OCI-LY1 (cell line): ENCODE measurements around the gene CD300LG.

Source experiments
- H2AFZ ChIP-seq: fragments of 200-600 bp; sonication (generic), shearing (Covaris generic); 2 replicates; pipeline ENCODE4 v1.6.0; 2014; ENCODE audit warnings: antibody characterized with exemption, mild to moderate bottlenecking, low read length
- H3F3A ChIP-seq: fragments of 200-600 bp; sonication (generic), shearing (Covaris generic); 2 replicates; pipeline ENCODE4 v1.6.0; 2014; ENCODE audit warnings: mild to moderate bottlenecking, antibody characterized with exemption, low read length, moderate library complexity; ENCODE audit not compliant: insufficient read depth
- H3K27ac ChIP-seq: fragments of 200-600 bp; sonication (generic); 2 replicates; pipeline ENCODE4 v1.5.1; 2014; ENCODE audit warnings: low read length, mixed run types, mild to moderate bottlenecking, low read depth; ENCODE audit not compliant: poor library complexity, severe bottlenecking
- H3K27me3 ChIP-seq: fragments of 200-600 bp; sonication (generic); 2 replicates; pipeline ENCODE4 v1.6.0; 2014; ENCODE audit warnings: antibody characterized with exemption, mild to moderate bottlenecking, low read length, moderate library complexity; ENCODE audit not compliant: insufficient read depth
- H3K36me3 ChIP-seq: fragments of 200-600 bp; sonication (generic); 2 replicates; pipeline ENCODE4 v1.6.1; 2014; ENCODE audit warnings: mild to moderate bottlenecking, antibody characterized with exemption, low read length, moderate library complexity, mixed read lengths; ENCODE audit not compliant: insufficient read depth
- H3K4me1 ChIP-seq: fragments of 200-600 bp; sonication (generic); 2 replicates; pipeline ENCODE4 v1.5.1; 2014; ENCODE audit warnings: mild to moderate bottlenecking, low read length, moderate library complexity; ENCODE audit not compliant: insufficient read depth, severe bottlenecking
- H3K4me2 ChIP-seq: fragments of 200-600 bp; sonication (generic), shearing (Covaris generic); 2 replicates; pipeline ENCODE4 v1.6.1; 2014; ENCODE audit warnings: low read length
- H3K4me3 ChIP-seq: fragments of 200-600 bp; sonication (generic); 2 replicates; pipeline ENCODE4 v1.5.1; 2014; ENCODE audit warnings: low read length, low read depth, mild to moderate bottlenecking, mixed read lengths; ENCODE audit not compliant: poor library complexity, severe bottlenecking
- H3K79me2 ChIP-seq: fragments of 200-600 bp; shearing (Covaris generic); 2 replicates; pipeline ENCODE4 v1.6.1; 2016; ENCODE audit warnings: mixed run types, low read length, mixed read lengths; ENCODE audit not compliant: insufficient read depth
- H3K9ac ChIP-seq: fragments of 200-600 bp; sonication (generic), shearing (Covaris generic); 2 replicates; pipeline ENCODE4 v1.6.1; 2014; ENCODE audit warnings: mild to moderate bottlenecking, low read length, mixed read lengths
- H3K9me2 ChIP-seq: fragments of 200-600 bp; sonication (generic), shearing (Covaris generic); 2 replicates; pipeline ENCODE4 v1.6.1; 2014; ENCODE audit warnings: low read depth, mild to moderate bottlenecking, low read length, mixed read lengths
- H3K9me3 ChIP-seq: fragments of 200-600 bp; shearing (Covaris generic); 2 replicates; pipeline ENCODE4 v1.6.1; 2014; ENCODE audit warnings: low read length, mixed read lengths
- H4K20me1 ChIP-seq: fragments of 200-600 bp; sonication (generic), shearing (Covaris generic); 2 replicates; pipeline ENCODE4 v1.6.0; 2016; ENCODE audit warnings: mild to moderate bottlenecking, low read length; ENCODE audit not compliant: insufficient read depth
- CTCF ChIP-seq: fragments of 200-600 bp; sonication (generic), shearing (Covaris generic); IDR thresholded peaks from 2 replicates; pipeline ENCODE4 v1.5.1; 2017; ENCODE audit warnings: mild to moderate bottlenecking, antibody characterized with exemption, low read length, moderate library complexity, mixed read lengths
- EZH2 ChIP-seq: fragments of 200-600 bp; sonication (generic), shearing (Covaris generic); IDR thresholded peaks from 2 replicates; pipeline ENCODE4 v1.8.0; 2017; ENCODE audit warnings: borderline replicate concordance, mixed run types, mild to moderate bottlenecking, antibody characterized with exemption, low read length, moderate library complexity, mixed read lengths

CD300LG gene

GRCh38 chr17:43853546-43853945 is 6.6 kb downstream of the CD300LG start:
- Histone ChIP-seq H3K9me2 (no peaks in the 10 kb centered on the region), H3K9ac (no peak overlapping the region), H3F3A (no peaks in the 10 kb centered on the region), H3K4me2 (no peak overlapping the region), H3K27me3 (peaks cover 12% of the 10 kb centered on the region), H3K4me3 (no peak overlapping the region), H3K36me3 (no peaks in the 10 kb centered on the region), H3K27ac (no peak overlapping the region), H3K9me3 (no peaks in the 10 kb centered on the region), H4K20me1 (no peaks in the 10 kb centered on the region), H3K79me2 (no peaks in the 10 kb centered on the region), H2AFZ (no peak overlapping the region), H3K4me1 (no peaks in the 10 kb centered on the region)
- TF ChIP-seq EZH2: no peak
- TF ChIP-seq CTCF: no peak

- H3K27ac ChIP-seq: no peak overlapping the region
- H3K4me2 ChIP-seq: no peak overlapping the region
- H2AFZ ChIP-seq: no peak overlapping the region
- H4K20me1 ChIP-seq: no peaks in the 10 kb centered on the region
- no peaks in the 10 kb centered on the region for H3K9me3 ChIP-seq
- no peak overlapping the region for H3K9ac ChIP-seq
- no peak overlapping the region for H3K4me3 ChIP-seq
- H3K9me2 ChIP-seq: no peaks in the 10 kb centered on the region
- H3K79me2 ChIP-seq: no peaks in the 10 kb centered on the region
- H3K27me3 ChIP-seq: peaks cover 12% of the 10 kb centered on the region
- TF ChIP-seq CTCF (no peak), EZH2 (no peak)
- H3K4me1 ChIP-seq: no peaks in the 10 kb centered on the region
- no peaks in the 10 kb centered on the region for H3F3A ChIP-seq
- no peaks in the 10 kb centered on the region for H3K36me3 ChIP-seq
Observed at GRCh38 chr17:43854498-43854897, 7.5 kb downstream of the CD300LG start.

GRCh38 chr17:43855061-43855460 is 8.1 kb downstream of the CD300LG start:
- Histone ChIP-seq H4K20me1 (no peaks in the 10 kb centered on the region), H3K79me2 (no peaks in the 10 kb centered on the region), H3K4me2 (no peak overlapping the region), H3K27ac (no peak overlapping the region), H3K9ac (no peak overlapping the region), H3K9me2 (no peaks in the 10 kb centered on the region), H3F3A (no peaks in the 10 kb centered on the region), H3K4me1 (no peaks in the 10 kb centered on the region), H2AFZ (no peak overlapping the region), H3K27me3 (peaks cover 12% of the 10 kb centered on the region), H3K4me3 (no peak overlapping the region), H3K36me3 (no peaks in the 10 kb centered on the region), H3K9me3 (no peaks in the 10 kb centered on the region)
- TF ChIP-seq EZH2 (no peak), CTCF (no peak)
